Nephron (organoid): ENCODE data around the gene CFAP68.
"Not testable (repeated sequence)": the region's sequence is repeated elsewhere in the genome, so short reads cannot be mapped to it uniquely, and the experiment has no call there.

Experiments
- H3K27ac Mint-ChIP-seq, 3 experiments: 2 replicates each; pipeline ENCODE4 v1.8.0; 2020; ENCODE audit warnings: mixed read lengths in 3 of 3, mild to moderate bottlenecking in 2 of 3, moderate library complexity in 1 of 3
- H3K27me3 Mint-ChIP-seq: 2 replicates; pipeline ENCODE4 v1.8.0; 2021; ENCODE audit warnings: low read depth, mild to moderate bottlenecking, moderate library complexity, mixed read lengths
- H3K36me3 Mint-ChIP-seq: 2 replicates; pipeline ENCODE4 v1.8.0; 2020; ENCODE audit warnings: low read depth, mixed read lengths
- H3K4me1 Mint-ChIP-seq: 2 replicates; pipeline ENCODE4 v1.8.0; 2020; ENCODE audit warnings: mixed read lengths
- H3K4me3 Mint-ChIP-seq, 3 experiments: 2 replicates each; pipeline ENCODE4 v1.8.0; 2020; ENCODE audit warnings: mild to moderate bottlenecking in 3 of 3, mixed read lengths in 3 of 3, moderate library complexity in 2 of 3
- H3K9me3 Mint-ChIP-seq: 2 replicates; pipeline ENCODE4 v1.8.0; 2020; ENCODE audit warnings: mixed read lengths
- CTCF ChIP-seq, 3 experiments: fragments of 200-600 bp; sonication (generic); IDR thresholded peaks; one replicate each; pipeline ENCODE4 v1.5.0; 2021; ENCODE audit warnings: antibody characterized with exemption in 3 of 3; ENCODE audit not compliant: unreplicated experiment in 3 of 3

The CFAP68 gene

DNA sequence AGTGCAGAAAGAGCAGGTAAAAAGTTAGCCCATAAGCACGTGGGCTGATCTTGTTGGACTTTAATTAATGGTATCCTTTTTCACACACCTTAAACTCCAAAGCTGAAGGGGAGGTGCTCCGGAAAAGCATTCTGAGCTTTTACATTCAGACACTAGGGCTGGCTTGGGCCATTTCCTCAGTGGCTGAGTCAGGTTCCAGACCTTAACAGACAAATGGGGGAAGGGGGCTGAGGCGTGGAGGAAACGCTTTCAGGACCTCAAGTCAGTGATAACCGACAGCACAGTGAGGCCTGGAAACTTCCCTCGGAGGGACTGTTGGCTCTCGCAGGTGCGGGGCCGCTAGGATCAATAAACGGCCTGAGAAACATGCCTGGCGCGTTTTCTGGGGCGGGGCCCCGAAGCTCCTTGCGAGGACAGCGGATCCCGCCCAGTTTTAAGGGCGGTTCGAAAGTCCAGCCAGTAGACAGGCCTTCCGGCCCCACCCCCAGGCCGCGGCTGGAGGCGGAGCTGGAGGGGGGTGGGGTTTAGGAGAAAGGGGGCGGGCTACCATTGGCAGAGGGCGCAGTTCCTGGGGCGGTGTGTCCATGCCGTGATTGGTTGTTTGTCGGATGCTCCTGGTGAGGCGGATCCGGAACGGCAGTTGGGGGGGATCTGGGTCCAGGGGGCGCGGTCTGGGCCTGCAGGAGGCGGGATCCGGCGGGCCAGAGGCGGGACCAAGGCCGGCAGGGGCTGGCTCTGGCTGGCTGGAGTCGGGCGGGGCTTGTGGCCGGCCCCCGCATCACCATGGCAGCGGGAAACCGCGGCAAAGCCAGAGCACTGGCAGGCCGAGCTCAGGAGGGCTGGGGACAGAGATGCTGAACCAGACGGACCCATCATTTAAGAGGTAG is 47.4 kb downstream of the CFAP68 start:
- Mint-ChIP-seq H3K27me3 (no peaks in the 10 kb centered on the region), H3K4me1 (peaks cover 50% of the 10 kb centered on the region), H3K36me3 (no peaks in the 10 kb centered on the region), H3K9me3 (no peaks in the 10 kb centered on the region), H3K27ac (peak overlapping the region; percentile 93 to 99 (median 97)), H3K4me3 (peak overlapping the region; percentile 83 to 88 (median 87))
- no peak for TF ChIP-seq CTCF (IDR thresholded peaks at IDR 0.05; ENCODE audit: unreplicated experiment in 3 of 3)

DNA sequence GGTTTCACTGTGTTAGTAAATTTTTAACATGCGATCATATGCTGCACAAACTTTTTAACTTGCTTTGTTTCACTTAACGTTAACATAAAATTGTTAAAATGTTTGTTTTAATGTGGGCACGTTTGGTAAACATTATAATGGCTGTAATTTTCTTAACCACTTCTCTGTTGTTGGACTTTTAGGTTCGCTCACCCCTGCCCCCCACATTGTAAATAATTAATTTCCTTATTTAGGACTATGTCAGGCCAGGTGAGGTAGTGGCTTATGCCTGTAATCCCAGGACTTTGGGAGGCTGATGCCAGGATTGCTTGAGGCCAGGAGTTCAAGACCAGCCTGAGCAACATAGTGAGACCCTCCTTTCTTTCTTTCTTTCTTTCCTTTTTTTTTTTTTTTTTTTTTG is 51.1 kb downstream of the CFAP68 start:
- TF ChIP-seq CTCF (IDR thresholded peaks at IDR 0.05; ENCODE audit: unreplicated experiment in 3 of 3) = no peak
- Mint-ChIP-seq H3K36me3 (no peaks in the 10 kb centered on the region), H3K27me3 (no peaks in the 10 kb centered on the region), H3K27ac (no peak overlapping the region), H3K9me3 (no peaks in the 10 kb centered on the region), H3K4me3 (no peak overlapping the region), H3K4me1 (peaks cover 34% of the 10 kb centered on the region)

GRCh38 chr11:111932611-111932950 is 53.2 kb downstream of the CFAP68 start:
- TF ChIP-seq CTCF (IDR thresholded peaks at IDR 0.05; ENCODE audit: unreplicated experiment in 3 of 3) = no peak
- no peaks in the 10 kb centered on the region for H3K36me3 Mint-ChIP-seq
- no peak overlapping the region for H3K4me3 Mint-ChIP-seq
- no peaks in the 10 kb centered on the region for H3K27me3 Mint-ChIP-seq
- H3K9me3 Mint-ChIP-seq = no peaks in the 10 kb centered on the region
- peak overlapping the region in 1 of 3 experiments; percentile 1 for H3K27ac Mint-ChIP-seq
- H3K4me1 Mint-ChIP-seq = peaks cover 29% of the 10 kb centered on the region

DNA sequence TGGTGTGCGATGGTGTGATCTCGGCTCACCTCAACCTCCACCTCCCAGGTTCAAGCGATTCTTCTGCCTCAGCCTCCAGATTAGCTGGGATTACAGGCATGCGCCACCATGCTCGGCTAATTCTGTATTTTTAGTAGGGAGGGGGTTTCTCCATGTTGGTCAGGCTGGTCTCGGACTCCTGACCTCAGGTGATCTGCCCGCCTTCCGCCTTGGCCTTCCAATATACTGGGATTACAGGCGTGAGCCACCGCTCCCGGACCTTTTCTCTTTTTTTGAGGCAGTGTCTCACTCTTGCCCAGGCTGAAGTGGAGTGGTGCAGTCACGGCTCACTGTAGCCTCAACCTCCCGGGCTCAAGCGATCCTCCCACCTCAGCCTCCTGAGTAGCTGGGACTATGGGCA is 53.8 kb downstream of the CFAP68 start:
- not testable (repeated sequence) for H3K9me3 Mint-ChIP-seq, H3K27ac Mint-ChIP-seq, H3K36me3 Mint-ChIP-seq, H3K27me3 Mint-ChIP-seq, H3K4me3 Mint-ChIP-seq
- H3K4me1 Mint-ChIP-seq = peaks cover 35% of the 10 kb centered on the region

GRCh38 chr11:111933872-111934271 is 54.5 kb downstream of the CFAP68 start:
- Mint-ChIP-seq H3K36me3 (no peaks in the 10 kb centered on the region), H3K27ac (no peak overlapping the region)

GRCh38 chr11:111934306-111934705 is 55.0 kb downstream of the CFAP68 start:
- no peaks in the 10 kb centered on the region for H3K36me3 Mint-ChIP-seq
- peaks cover 47% of the 10 kb centered on the region for H3K4me1 Mint-ChIP-seq
- H3K27ac Mint-ChIP-seq = no peak overlapping the region
- H3K9me3 Mint-ChIP-seq = no peaks in the 10 kb centered on the region
- no peaks in the 10 kb centered on the region for H3K27me3 Mint-ChIP-seq
- TF ChIP-seq CTCF (IDR thresholded peaks at IDR 0.05; ENCODE audit: unreplicated experiment in 3 of 3) = no peak
- peak overlapping the region in 2 of 3 experiments; percentile 22 to 30 for H3K4me3 Mint-ChIP-seq

More at GRCh38 chr11:111933872-111934271, 54.5 kb downstream of the CFAP68 start:
- Mint-ChIP-seq H3K9me3 (no peaks in the 10 kb centered on the region), H3K4me3 (peak overlapping the region in 1 of 3 experiments; percentile 30), H3K4me1 (peaks cover 42% of the 10 kb centered on the region), H3K27me3 (no peaks in the 10 kb centered on the region)
- no peak for TF ChIP-seq CTCF (IDR thresholded peaks at IDR 0.05; ENCODE audit: unreplicated experiment in 3 of 3)
